GM19324 (cell line): Measurements from ENCODE around the gene MRM2.

Source experiments
- ATAC-seq: cut with Tn5 transposase; IDR thresholded peaks from one replicate; pipeline ENCODE4 v1.9.1; 2021; ENCODE audit warnings: mild to moderate bottlenecking, moderate library complexity; ENCODE audit not compliant: unreplicated experiment, low FRiP score

MRM2 gene

GRCh38 chr7:2193575-2194305 lies 48.3 kb downstream of the MRM2 start:
- no peak for ATAC-seq

- no peak for ATAC-seq
Measured at GRCh38 chr7:2192831-2193534, 49.0 kb downstream of the MRM2 start.

GRCh38 chr7:2191016-2191415 lies 51.0 kb downstream of the MRM2 start:
- ATAC-seq, result no peak

- ATAC-seq, result no peak
Measured at GRCh38 chr7:2190531-2190930, 51.5 kb downstream of the MRM2 start.

GRCh38 chr7:2186166-2186565 lies 55.8 kb downstream of the MRM2 start:
- no peak for ATAC-seq

- no peak for ATAC-seq
Measured at GRCh38 chr7:2185715-2186114, 56.3 kb downstream of the MRM2 start.
